Measurements from ENCODE around the gene TTYH3.

Gene TTYH3

DNA sequence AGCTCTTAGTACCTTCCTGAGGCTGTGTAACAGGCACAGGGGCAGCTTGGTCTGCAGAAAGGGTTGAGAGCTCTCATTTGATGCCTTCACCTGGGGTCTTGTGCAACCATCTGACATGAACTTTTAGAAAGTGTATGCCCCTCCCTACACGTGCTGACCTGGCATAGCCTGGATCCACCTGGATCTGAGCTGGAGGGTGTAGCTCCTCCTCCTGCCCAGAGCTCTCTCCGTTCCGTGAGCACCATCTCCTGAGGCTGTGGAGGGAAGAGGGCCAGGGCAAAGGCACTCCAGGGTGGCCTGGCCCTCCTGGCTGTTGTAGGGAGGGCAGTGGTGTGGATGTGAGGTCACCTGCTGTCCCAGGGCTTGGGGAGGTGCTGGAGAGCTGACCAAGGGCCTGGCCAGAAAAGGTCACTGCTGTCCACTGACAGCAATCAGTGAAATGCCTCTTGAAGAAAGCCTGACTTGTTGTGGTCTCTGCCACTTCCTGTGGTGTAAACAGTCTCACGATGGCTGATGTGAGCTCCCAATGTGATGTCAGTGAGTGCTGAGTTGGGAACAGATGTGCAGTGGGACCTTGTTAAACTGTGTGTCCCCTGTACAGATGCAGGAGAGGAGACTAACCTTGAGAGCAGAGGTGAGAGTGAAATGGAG is 79.2 kb downstream of the TTYH3 start:
- DNase-seq, result peak; percentile 66

DNA sequence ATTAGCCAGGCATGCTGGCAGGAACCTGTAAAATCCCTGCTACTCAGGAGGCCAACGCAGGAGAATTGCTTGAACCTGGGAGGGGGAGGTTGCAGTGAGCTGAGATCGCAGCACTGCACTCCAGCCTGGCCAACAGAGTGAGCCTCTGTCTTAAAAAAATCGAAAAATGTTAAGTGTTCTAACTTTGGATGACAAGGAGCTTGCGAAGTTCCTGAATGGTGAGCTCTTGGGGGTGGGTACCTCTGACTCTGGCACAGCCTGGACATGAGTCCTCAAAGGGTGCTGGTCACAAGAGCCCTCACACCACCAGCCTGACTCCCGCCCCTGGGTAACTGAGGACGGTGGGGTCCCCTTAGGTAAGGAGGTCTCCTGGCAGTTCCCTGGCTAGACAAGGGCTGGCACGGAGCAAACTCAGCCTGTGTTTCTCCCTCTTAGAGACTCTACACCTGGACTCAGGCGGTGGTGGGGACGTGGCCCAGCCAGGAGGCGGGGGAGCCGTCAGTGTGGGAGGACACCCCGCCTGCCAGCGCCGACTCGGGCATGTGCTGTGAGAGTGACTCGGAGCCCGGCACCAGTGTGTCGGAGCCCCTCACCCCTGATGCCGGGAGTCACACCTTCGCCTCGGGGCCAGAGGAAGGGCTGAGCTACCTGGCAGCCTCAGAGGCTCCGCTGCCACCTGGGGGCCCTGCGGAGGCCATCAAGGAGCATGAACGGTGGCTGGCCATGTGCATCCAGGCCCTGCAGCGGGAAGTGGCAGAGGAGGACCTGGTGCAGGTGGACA is 80.3 kb downstream of the TTYH3 start:
- no peak for DNase-seq

GRCh38 chr7:2713370-2713769 is 81.6 kb downstream of the TTYH3 start:
- no peak for DNase-seq

DNA sequence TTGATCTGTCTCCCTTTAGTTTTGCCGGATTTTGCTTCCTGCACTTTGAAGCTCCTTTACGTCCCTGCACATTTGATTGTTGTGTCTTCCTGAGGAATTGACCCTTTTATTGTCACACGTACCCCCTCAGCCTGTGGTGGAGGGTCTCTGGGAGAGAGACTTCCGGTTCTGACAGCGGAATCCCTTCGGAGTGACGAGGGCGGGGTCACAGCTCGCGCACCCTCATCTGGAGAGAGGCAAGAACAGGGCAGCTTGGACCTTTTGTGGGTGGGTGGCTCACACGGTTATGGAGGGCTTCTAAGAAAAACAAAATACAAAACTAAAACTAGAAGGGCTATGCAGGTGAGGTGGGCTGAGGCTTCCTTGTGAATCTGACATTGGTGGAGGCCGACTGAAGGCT is 82.2 kb downstream of the TTYH3 start:
- no peak for DNase-seq
